Esophagus muscularis mucosa (tissue), 4 donors: Measurements from ENCODE around the gene TCTN1. TPM values are rescaled to one million over a fixed set of nuclear protein-coding genes. Genes with fewer than 3 reads are reported as not detected.

ENCODE experiments used
- DNase-seq: peaks from one replicate; pipeline ENCODE4 v3.0.0-alpha.2; 2017; ENCODE audit errors: extremely low spot score
- H3K27ac ChIP-seq, 4 donors: fragments of 200-600 bp; sonication (generic); replicated peaks in 1 of 4; 1 replicate in 3 of 4; 2 replicates in 1 of 4; pipeline ENCODE4 v1.5.1; 2016 to 2019; ENCODE audit warnings: mild to moderate bottlenecking in 1 of 4
- H3K27me3 ChIP-seq, 4 donors: fragments of 200-600 bp; sonication (generic); one replicate each; pipeline versions ENCODE4 v1.5.1 to v1.6.0; 2016 to 2019
- H3K36me3 ChIP-seq, 4 donors: fragments of 200-600 bp; sonication (generic); one replicate each; pipeline ENCODE4 v1.5.1; 2016 to 2019
- H3K4me1 ChIP-seq, 4 donors: fragments of 200-600 bp; sonication (generic); one replicate each; pipeline ENCODE4 v1.5.1; 2016 to 2019
- H3K4me3 ChIP-seq, 4 donors: fragments of 200-600 bp; sonication (generic); 1 replicate in 2 of 4; 2 replicates in 2 of 4; pipeline ENCODE4 v1.5.1; 2016 to 2019; ENCODE audit warnings: mild to moderate bottlenecking in 4 of 4, moderate library complexity in 1 of 4
- H3K9me3 ChIP-seq, 4 donors: fragments of 200-600 bp; sonication (generic); 1 replicate in 3 of 4; 2 replicates in 1 of 4; pipeline ENCODE4 v1.5.1; 2016 to 2019
- CTCF ChIP-seq, 3 experiments: fragments of 200-600 bp in 2 of 3; fragments of 450-650 bp in 1 of 3; sonication (generic) in 2 of 3; IDR thresholded peaks; one replicate each; pipeline ENCODE4 v1.5.1; 2017 to 2019; ENCODE audit warnings: antibody characterized with exemption in 3 of 3, mild to moderate bottlenecking in 2 of 3, moderate library complexity in 1 of 3
- EP300 ChIP-seq: sonication (generic); formaldehyde crosslinking; IDR thresholded peaks from one replicate; pipeline ENCODE4 v1.6.1; 2017; ENCODE audit warnings: antibody characterized with exemption
- POLR2A ChIP-seq: fragments of 450-650 bp; IDR thresholded peaks from one replicate; pipeline ENCODE4 v1.6.1; 2017; ENCODE audit warnings: antibody characterized with exemption, moderate library complexity, mild to moderate bottlenecking, low read depth
- POLR2AphosphoS5 ChIP-seq, 2 donors: sonication (generic); formaldehyde crosslinking; IDR thresholded peaks; one replicate each; pipeline ENCODE4 v1.6.1; 2017; ENCODE audit warnings: antibody characterized with exemption in 2 of 2
- WGBS: methylation state at CpG from one replicate; pipeline ENCODE4 v1.1.5; 2018; 5-methylcytosine and 5-hydroxymethylcytosine counted together
- intact Hi-C: fragments of 100-400 bp; cut with DNase I; formaldehyde crosslinking; loops from one replicate; pipeline ENCODE4 v1.15.1; 2023
- total RNA-seq, 4 donors: library from RNA; depleted of rRNA; stranded (reverse); fragments of >200 nt; gene quantifications; one replicate each; pipeline versions ENCODE4 v1.1.0 to v1.2.1, GENCODE V29; 2016

TCTN1 gene
- total RNA-seq, 4 donors from 2014 or later, result 17.4 to 26.2 (median 21.4) TPM

GRCh38 chr12:110683888-110684287 is 70.0 kb downstream of the TCTN1 start:
- DNase-seq, result no peak
- TF ChIP-seq EP300 (no peak), POLR2AphosphoS5 (IDR thresholded peaks at IDR 0.05) (no peak), POLR2A (no peak), CTCF (IDR thresholded peaks at IDR 0.05) (no peak)
- peaks cover 10 to 17% (median 14%) of the 10 kb centered on the region in 4 donors for H3K4me1 ChIP-seq
- no peak overlapping the region for H3K27ac ChIP-seq
- no peaks in the 10 kb centered on the region for H3K9me3 ChIP-seq
- H3K27me3 ChIP-seq, result no peaks in the 10 kb centered on the region
- WGBS, result 96% methylated on average over 2 of the region's 2 CpGs
- peaks cover 0 to 16% (median 4%) of the 10 kb centered on the region in 4 donors for H3K36me3 ChIP-seq
- no peak overlapping the region for H3K4me3 ChIP-seq
- intact Hi-C loops, result no loop called here

- no peak overlapping the region for H3K4me3 ChIP-seq
- DNase-seq, result no peak
- TF ChIP-seq POLR2A, result no peak
- TF ChIP-seq EP300, result no peak
- no peak for TF ChIP-seq POLR2AphosphoS5 (IDR thresholded peaks at IDR 0.05)
- no peak for TF ChIP-seq CTCF (IDR thresholded peaks at IDR 0.05)
- peaks cover 0 to 16% (median 4%) of the 10 kb centered on the region in 4 donors for H3K36me3 ChIP-seq
- WGBS, result 65% methylated on average over 7 of the region's 7 CpGs
- no peaks in the 10 kb centered on the region for H3K9me3 ChIP-seq
- H3K27me3 ChIP-seq, result no peaks in the 10 kb centered on the region
- intact Hi-C loops, result no loop called here
- no peak overlapping the region for H3K27ac ChIP-seq
- H3K4me1 ChIP-seq, result peaks cover 10 to 20% (median 19%) of the 10 kb centered on the region in 4 donors
Observed at GRCh38 chr12:110684312-110684836, 70.4 kb downstream of the TCTN1 start.

- peaks cover 0 to 5% (median 2%) of the 10 kb centered on the region in 4 donors for H3K36me3 ChIP-seq
- no peaks in the 10 kb centered on the region for H3K9me3 ChIP-seq
- 94% methylated on average over 3 of the region's 3 CpGs for WGBS
- no peaks in the 10 kb centered on the region for H3K27me3 ChIP-seq
- TF ChIP-seq POLR2AphosphoS5 (IDR thresholded peaks at IDR 0.05) (no peak), EP300 (no peak), POLR2A (no peak), CTCF (IDR thresholded peaks at IDR 0.05) (no peak)
- intact Hi-C loops, result no loop called here
- H3K4me1 ChIP-seq, result peaks cover 14 to 28% (median 26%) of the 10 kb centered on the region in 4 donors
- no peak for DNase-seq
- no peak overlapping the region for H3K4me3 ChIP-seq
- H3K27ac ChIP-seq, result no peak overlapping the region
Observed at GRCh38 chr12:110686294-110686903, 72.5 kb downstream of the TCTN1 start.

GRCh38 chr12:110687396-110688169 is 73.7 kb downstream of the TCTN1 start:
- Histone ChIP-seq H3K9me3 (no peaks in the 10 kb centered on the region), H3K27me3 (no peaks in the 10 kb centered on the region), H3K4me3 (peak overlapping the region in 3 of 4 donors; percentile 60 to 69 (median 68)), H3K4me1 (peaks cover 14 to 28% (median 26%) of the 10 kb centered on the region in 4 donors), H3K27ac (no peak overlapping the region), H3K36me3 (no peaks in the 10 kb centered on the region)
- intact Hi-C loops, result no loop called here
- DNase-seq, result no peak
- WGBS, result 97% methylated on average over 15 of the region's 15 CpGs
- no peak for TF ChIP-seq EP300
- TF ChIP-seq POLR2AphosphoS5 (IDR thresholded peaks at IDR 0.05), result no peak
